ENCODE measurements around the gene ZKSCAN8. TPM values are rescaled to one million over a fixed set of nuclear protein-coding genes. Genes with fewer than 3 reads are reported as not detected.

The ZKSCAN8 gene
- polyA plus RNA-seq, 1 of the 3 experiments (the other 2 are of a cell fraction): 4.3 TPM

- Histone ChIP-seq H3K4me2 (no peak overlapping the region), H3K27ac (ENCODE audit: low read depth in 2 of 2, low read length in 1 of 2) (no peak overlapping the region), H3K4me3 (ENCODE audit: low read depth in 2 of 2, low read length in 1 of 2) (no peak overlapping the region), H3K9me2 (no peaks in the 10 kb centered on the region), H4K20me1 (ENCODE audit: insufficient read depth) (no peaks in the 10 kb centered on the region), H3K9me3 (peaks cover 4% of the 10 kb centered on the region; the same call in 1 of the 2 replicates), H3F3A (replicated peaks; ENCODE audit: insufficient read depth) (no peaks in the 10 kb centered on the region), H3K27me3 (ENCODE audit: insufficient read depth) (no peaks in the 10 kb centered on the region), H3K4me1 (ENCODE audit: control insufficient read depth in 1 of 2, insufficient read depth in 2 of 2, low read depth in 1 of 2, low read length in 1 of 2) (no peaks in the 10 kb centered on the region), H2AFZ (ENCODE audit: low read depth) (no peak overlapping the region), H3K36me3 (replicated peaks in 1 of 2; ENCODE audit: control insufficient read depth in 1 of 2, insufficient read depth in 2 of 2, low read length in 1 of 2) (no peaks in the 10 kb centered on the region), H3K9ac (no peak overlapping the region), H3K79me2 (ENCODE audit: insufficient read depth) (no peaks in the 10 kb centered on the region)
- POLR2A ChIA-PET: no interaction called here
- TF ChIP-seq JUND (IDR thresholded peaks at IDR 0.05): no peak
- no peak for TF ChIP-seq ELF1 (IDR thresholded peaks at IDR 0.05)
- no peak for TF ChIP-seq NRF1 (IDR thresholded peaks at IDR 0.05; ENCODE audit: low read depth, low read length)
- no peak for TF ChIP-seq TEAD4 (IDR thresholded peaks at IDR 0.05; ENCODE audit: borderline replicate concordance, insufficient read depth)
- no peak for TF ChIP-seq PBX3 (IDR thresholded peaks at IDR 0.05)
- TF ChIP-seq FOXJ3 (CRISPR knock-in tag; IDR thresholded peaks at IDR 0.05): no peak
- no peak for TF ChIP-seq POLR2AphosphoS5 (IDR thresholded peaks at IDR 0.05; ENCODE audit: low read depth, low read length)
- no peak for TF ChIP-seq YY1 (IDR thresholded peaks at IDR 0.05; ENCODE audit: low read depth)
- no peak for TF ChIP-seq GABPA (IDR thresholded peaks at IDR 0.05; ENCODE audit: low read depth)
- no peak for TF ChIP-seq RXRA (IDR thresholded peaks at IDR 0.05; ENCODE audit: borderline replicate concordance, low read depth)
- TF ChIP-seq EP300 (IDR thresholded peaks at IDR 0.05; ENCODE audit: borderline replicate concordance in 1 of 2, low read depth in 1 of 2, low read length in 1 of 2): no peak
- no peak for TF ChIP-seq CHD2 (IDR thresholded peaks at IDR 0.05; ENCODE audit: low read length, partially characterized antibody)
- no peak for TF ChIP-seq IRF3 (IDR thresholded peaks at IDR 0.05; ENCODE audit: low read depth, low read length)
- TF ChIP-seq TAF1 (IDR thresholded peaks at IDR 0.05; ENCODE audit: borderline replicate concordance, low read depth, low read length): no peak
- no peak for TF ChIP-seq ZBTB33 (IDR thresholded peaks at IDR 0.05; ENCODE audit: borderline replicate concordance, low read depth)
- no peak for DNase-seq
- WGBS (ENCODE audit: low lambda C conversion rate): 0% methylated on average over 1 of the region's 1 CpG
- CTCF ChIA-PET: no interaction called here
Measured at GRCh38 chr6:28200020-28200419, 58.3 kb downstream of the ZKSCAN8 start.

GRCh38 chr6:28203201-28203600, 61.5 kb downstream of the ZKSCAN8 start:
- Histone ChIP-seq H3K4me2 (no peak overlapping the region), H3K36me3 (replicated peaks in 1 of 2; ENCODE audit: control insufficient read depth in 1 of 2, insufficient read depth in 2 of 2, low read length in 1 of 2) (no peaks in the 10 kb centered on the region), H2AFZ (ENCODE audit: low read depth) (no peak overlapping the region), H3K27me3 (ENCODE audit: insufficient read depth) (peaks cover 20% of the 10 kb centered on the region; the same call in 1 of the 2 replicates), H3K4me3 (ENCODE audit: low read depth in 2 of 2, low read length in 1 of 2) (no peak overlapping the region), H3K4me1 (ENCODE audit: control insufficient read depth in 1 of 2, insufficient read depth in 2 of 2, low read depth in 1 of 2, low read length in 1 of 2) (peaks cover 0 to 11% of the 10 kb centered on the region in 2 experiments; a peak in 2 of 4 replicates), H3K9me3 (no peaks in the 10 kb centered on the region), H3K9me2 (no peaks in the 10 kb centered on the region), H3K9ac (no peak overlapping the region), H4K20me1 (ENCODE audit: insufficient read depth) (no peaks in the 10 kb centered on the region), H3K27ac (ENCODE audit: low read depth in 2 of 2, low read length in 1 of 2) (no peak overlapping the region), H3K79me2 (ENCODE audit: insufficient read depth) (no peaks in the 10 kb centered on the region), H3F3A (replicated peaks; ENCODE audit: insufficient read depth) (no peaks in the 10 kb centered on the region)
- POLR2A ChIA-PET: no interaction called here
- TF ChIP-seq FOXM1 (IDR thresholded peaks at IDR 0.05; ENCODE audit: low read depth) (no peak), CTCF (IDR thresholded peaks at IDR 0.05) (no peak), SMC3 (IDR thresholded peaks at IDR 0.05; ENCODE audit: low read depth, low read length) (no peak), MAX (IDR thresholded peaks at IDR 0.05; ENCODE audit: low read depth) (no peak), FOXJ3 (CRISPR knock-in tag; IDR thresholded peaks at IDR 0.05) (no peak), YY1 (IDR thresholded peaks at IDR 0.05; ENCODE audit: low read depth) (no peak), GATA2 (CRISPR knock-in tag; IDR thresholded peaks at IDR 0.05) (no peak)
- CTCF ChIA-PET: no interaction called here
- WGBS (ENCODE audit: low lambda C conversion rate): 10% methylated on average over 4 of the region's 4 CpGs
- DNase-seq: no peak

Measured in SK-N-SH (cell line).